Loucy (cell line): ENCODE data around the gene WDR87.

ENCODE experiments used
- CTCF ChIP-seq: fragments of 200-600 bp; sonication (generic); conservative IDR thresholded peaks from 2 replicates; pipeline ENCODE4 v1.5.1; 2014; ENCODE audit warnings: mild to moderate bottlenecking, antibody characterized with exemption, low read length
- EZH2phosphoT487 ChIP-seq: fragments of 200-600 bp; IDR thresholded peaks from 2 replicates; pipeline ENCODE4 v1.6.1; 2018; ENCODE audit warnings: antibody characterized with exemption, mild to moderate bottlenecking, moderate library complexity, borderline replicate concordance

- TF ChIP-seq CTCF: no peak
- TF ChIP-seq EZH2phosphoT487: no peak
Observed at GRCh38 chr19:37877147-37877546, 29.2 kb downstream of the WDR87 start.
